ENCODE data around the gene GRIN3B. TPM values are rescaled to one million over a fixed set of nuclear protein-coding genes. Genes with fewer than 3 reads are reported as not detected.

GRIN3B gene
- total RNA-seq, 2 donors from 2014 or later, result 2.0 TPM

GRCh38 chr19:1011831-1012333 is 11.7 kb downstream of the GRIN3B start:
- Mint-ChIP-seq H3K27ac (no peak overlapping the region), H3K4me1 (peaks cover 2% of the 10 kb centered on the region), H3K27me3 (ENCODE audit: insufficient read depth) (no peaks in the 10 kb centered on the region), H3K36me3 (ENCODE audit: low read depth) (peaks cover 8% of the 10 kb centered on the region), H3K9me3 (peaks cover 3% of the 10 kb centered on the region), H3K4me3 (no peak overlapping the region)
- no peak for TF ChIP-seq CTCF (conservative IDR thresholded peaks at IDR 0.05)
- WGBS, 2 experiments (ENCODE audit: insufficient coverage in 1 of 2, insufficient read length in 1 of 2), result 96 to 97% methylated on average over 28 to 36 of the region's 36 CpGs
- H3K4me3 ChIP-seq (ENCODE audit: low read length), result no peak overlapping the region
- H3K36me3 ChIP-seq (ENCODE audit: control insufficient read depth, insufficient read depth, low read length), result peaks cover 9% of the 10 kb centered on the region
- H3K9ac ChIP-seq (ENCODE audit: extremely low read depth, low read length, poor library complexity, severe bottlenecking), result no peak overlapping the region
- no peaks in the 10 kb centered on the region for H3K9me3 ChIP-seq (ENCODE audit: control insufficient read depth, low read length)
- H3K27me3 ChIP-seq (ENCODE audit: control insufficient read depth, insufficient read depth, low read length, poor library complexity, severe bottlenecking), result no peaks in the 10 kb centered on the region
- no peaks in the 10 kb centered on the region for H3K4me1 ChIP-seq (ENCODE audit: control insufficient read depth, insufficient read depth, low read length)
- no peak overlapping the region for H3K27ac ChIP-seq (ENCODE audit: low read depth, low read length)
- DNase-seq, result no peak

- H3K9ac ChIP-seq (ENCODE audit: extremely low read depth, low read length, poor library complexity, severe bottlenecking), result no peak overlapping the region
- Mint-ChIP-seq H3K27me3 (ENCODE audit: insufficient read depth) (no peaks in the 10 kb centered on the region), H3K27ac (no peak overlapping the region), H3K36me3 (ENCODE audit: low read depth) (peaks cover 5% of the 10 kb centered on the region), H3K9me3 (no peaks in the 10 kb centered on the region), H3K4me3 (no peak overlapping the region), H3K4me1 (peaks cover 6% of the 10 kb centered on the region)
- no peak overlapping the region for H3K27ac ChIP-seq (ENCODE audit: low read depth, low read length)
- DNase-seq, result no peak
- no peak overlapping the region for H3K4me3 ChIP-seq (ENCODE audit: low read length)
- H3K36me3 ChIP-seq (ENCODE audit: control insufficient read depth, insufficient read depth, low read length), result peaks cover 9% of the 10 kb centered on the region
- TF ChIP-seq CTCF (conservative IDR thresholded peaks at IDR 0.05), result no peak
- no peaks in the 10 kb centered on the region for H3K9me3 ChIP-seq (ENCODE audit: control insufficient read depth, low read length)
- no peaks in the 10 kb centered on the region for H3K27me3 ChIP-seq (ENCODE audit: control insufficient read depth, insufficient read depth, low read length, poor library complexity, severe bottlenecking)
- WGBS, 2 experiments (ENCODE audit: insufficient coverage in 1 of 2, insufficient read length in 1 of 2), result 95% methylated on average over 8 to 18 of the region's 18 CpGs
- H3K4me1 ChIP-seq (ENCODE audit: control insufficient read depth, insufficient read depth, low read length), result no peaks in the 10 kb centered on the region
These were observed 12.1 kb downstream of the GRIN3B start for GRCh38 chr19:1012334-1012733.

GRCh38 chr19:1013218-1013617 is 13.0 kb downstream of the GRIN3B start:
- Histone ChIP-seq H3K9ac (ENCODE audit: extremely low read depth, low read length, poor library complexity, severe bottlenecking) (no peak overlapping the region), H3K4me1 (ENCODE audit: control insufficient read depth, insufficient read depth, low read length) (peaks cover 6% of the 10 kb centered on the region), H3K27me3 (ENCODE audit: control insufficient read depth, insufficient read depth, low read length, poor library complexity, severe bottlenecking) (no peaks in the 10 kb centered on the region), H3K27ac (ENCODE audit: low read depth, low read length) (no peak overlapping the region), H3K4me3 (ENCODE audit: low read length) (no peak overlapping the region), H3K9me3 (ENCODE audit: control insufficient read depth, low read length) (no peaks in the 10 kb centered on the region), H3K36me3 (ENCODE audit: control insufficient read depth, insufficient read depth, low read length) (peaks cover 14% of the 10 kb centered on the region)
- no peaks in the 10 kb centered on the region for H3K9me3 Mint-ChIP-seq
- H3K4me3 Mint-ChIP-seq, result no peak overlapping the region
- no peak for DNase-seq
- no peaks in the 10 kb centered on the region for H3K27me3 Mint-ChIP-seq (ENCODE audit: insufficient read depth)
- no peak for TF ChIP-seq CTCF (conservative IDR thresholded peaks at IDR 0.05)
- 95 to 100% methylated on average over 10 of the region's 10 CpGs for WGBS, 2 experiments (ENCODE audit: insufficient coverage in 1 of 2, insufficient read length in 1 of 2)
- no peak overlapping the region for H3K27ac Mint-ChIP-seq
- H3K4me1 Mint-ChIP-seq, result peaks cover 7% of the 10 kb centered on the region
- H3K36me3 Mint-ChIP-seq (ENCODE audit: low read depth), result peaks cover 5% of the 10 kb centered on the region

All from endodermal cell (in vitro differentiated cells).